Activated T-helper 2 cell treated with anti-CD3 and anti-CD28 coated beads, Interferon-gamma antibody, Interleukin-2, Interleukin-4, amounts not matched to agents 10 μg/mL and 5 μg/mL and 100 μg/mL, durations not matched to agents 14 hours and 24 hours and 36 hours (primary cell): ENCODE data around the gene DCDC2. TPM values are rescaled to one million over a fixed set of nuclear protein-coding genes. Genes with fewer than 3 reads are reported as not detected.

Source experiments
- DNase-seq: peaks from one replicate; pipeline ENCODE4 v3.0.0; 2021; ENCODE audit warnings: low spot score
- H3K27ac Mint-ChIP-seq: one replicate; pipeline ENCODE4 v1.8.0; 2021; ENCODE audit warnings: mixed read lengths
- H3K27me3 Mint-ChIP-seq: one replicate; pipeline ENCODE4 v1.8.0; 2021; ENCODE audit warnings: low read depth, mixed read lengths
- H3K36me3 Mint-ChIP-seq: one replicate; pipeline ENCODE4 v1.8.0; 2021; ENCODE audit warnings: low read depth, mixed read lengths
- H3K4me1 Mint-ChIP-seq: one replicate; pipeline ENCODE4 v1.8.0; 2021; ENCODE audit warnings: low read depth, mixed read lengths
- H3K4me3 Mint-ChIP-seq: one replicate; pipeline ENCODE4 v1.8.0; 2021; ENCODE audit warnings: low read depth, mild to moderate bottlenecking, moderate library complexity, mixed read lengths
- H3K9me3 Mint-ChIP-seq: one replicate; pipeline ENCODE4 v1.8.0; 2021; ENCODE audit warnings: mixed read lengths
- intact Hi-C: fragments of 100-400 bp; cut with micrococcal nuclease; formaldehyde crosslinking; loops from one replicate; pipeline ENCODE4 v1.15.1; 2023
- total RNA-seq: library from RNA; stranded (reverse); gene quantifications from 2 replicates; pipeline ENCODE4 v1.2.3, GENCODE V29; 2022

DCDC2 gene
- total RNA-seq, 1 donor from 2014 or later, result not detected

DNA sequence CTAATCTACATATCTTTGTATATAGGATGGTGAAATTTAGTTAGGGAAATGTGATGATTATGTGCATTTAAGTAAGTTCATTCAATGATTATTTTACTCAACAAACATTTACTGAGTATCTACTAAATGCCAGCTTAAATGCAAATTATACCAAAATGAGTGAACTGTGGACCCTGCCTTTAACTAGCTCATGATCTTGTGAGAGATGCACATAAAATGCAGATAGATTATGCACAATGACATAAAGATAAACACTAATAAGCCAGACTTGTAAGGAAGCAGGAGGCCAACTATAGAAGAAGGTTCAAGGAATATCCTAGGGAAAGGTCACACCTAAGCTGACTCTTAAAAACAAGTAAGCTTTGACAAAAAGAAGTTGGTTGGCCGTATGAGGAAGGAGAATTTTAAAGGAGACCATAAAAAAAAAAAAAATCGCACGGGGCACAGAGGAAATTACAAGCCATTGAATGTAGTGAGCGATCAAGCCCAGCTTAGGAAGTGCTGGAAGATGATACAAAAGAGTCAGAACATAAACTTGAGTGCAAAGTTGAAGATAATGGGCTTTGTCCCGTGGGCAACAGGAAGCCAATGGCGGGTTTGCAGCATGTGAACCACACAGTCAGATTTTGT is 123.9 kb downstream of the DCDC2 start:
- no peak for DNase-seq
- H3K27me3 Mint-ChIP-seq, result peaks cover 3% of the 10 kb centered on the region
- H3K4me3 Mint-ChIP-seq, result no peak overlapping the region
- H3K4me1 Mint-ChIP-seq, result no peaks in the 10 kb centered on the region
- no peak overlapping the region for H3K27ac Mint-ChIP-seq
- peaks cover 5% of the 10 kb centered on the region for H3K9me3 Mint-ChIP-seq
- H3K36me3 Mint-ChIP-seq, result no peaks in the 10 kb centered on the region
- intact Hi-C loops, result no loop called here

DNA sequence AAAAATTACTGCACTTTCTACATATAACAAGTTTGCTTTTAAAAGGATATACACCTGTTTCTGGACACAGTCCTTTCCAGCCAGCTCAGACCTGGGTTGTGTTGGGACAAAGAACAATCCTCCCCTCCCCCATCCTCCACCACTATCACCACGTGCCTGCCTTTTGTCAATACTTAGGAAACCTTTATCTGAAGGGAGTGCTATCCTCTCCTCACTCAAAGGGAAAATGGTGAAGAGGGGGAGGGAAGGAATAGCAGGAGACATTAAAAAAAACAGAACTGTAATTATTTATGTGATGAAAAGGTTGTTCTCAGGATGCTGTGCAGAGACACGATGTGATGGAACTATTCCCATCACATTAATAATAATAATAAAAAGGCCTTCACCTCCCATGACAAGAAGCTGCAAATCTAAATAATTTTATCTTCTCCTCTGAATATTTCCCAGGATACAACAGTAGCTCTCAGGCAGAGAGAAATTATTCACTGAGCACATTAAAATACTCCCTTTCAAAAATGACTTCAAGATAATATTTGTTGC is 126.4 kb downstream of the DCDC2 start:
- intact Hi-C loops, result no loop called here
- no peaks in the 10 kb centered on the region for H3K4me1 Mint-ChIP-seq
- H3K4me3 Mint-ChIP-seq, result no peak overlapping the region
- H3K36me3 Mint-ChIP-seq, result no peaks in the 10 kb centered on the region
- DNase-seq, result no peak
- no peak overlapping the region for H3K27ac Mint-ChIP-seq
- peaks cover 5% of the 10 kb centered on the region for H3K27me3 Mint-ChIP-seq
- no peaks in the 10 kb centered on the region for H3K9me3 Mint-ChIP-seq

DNA sequence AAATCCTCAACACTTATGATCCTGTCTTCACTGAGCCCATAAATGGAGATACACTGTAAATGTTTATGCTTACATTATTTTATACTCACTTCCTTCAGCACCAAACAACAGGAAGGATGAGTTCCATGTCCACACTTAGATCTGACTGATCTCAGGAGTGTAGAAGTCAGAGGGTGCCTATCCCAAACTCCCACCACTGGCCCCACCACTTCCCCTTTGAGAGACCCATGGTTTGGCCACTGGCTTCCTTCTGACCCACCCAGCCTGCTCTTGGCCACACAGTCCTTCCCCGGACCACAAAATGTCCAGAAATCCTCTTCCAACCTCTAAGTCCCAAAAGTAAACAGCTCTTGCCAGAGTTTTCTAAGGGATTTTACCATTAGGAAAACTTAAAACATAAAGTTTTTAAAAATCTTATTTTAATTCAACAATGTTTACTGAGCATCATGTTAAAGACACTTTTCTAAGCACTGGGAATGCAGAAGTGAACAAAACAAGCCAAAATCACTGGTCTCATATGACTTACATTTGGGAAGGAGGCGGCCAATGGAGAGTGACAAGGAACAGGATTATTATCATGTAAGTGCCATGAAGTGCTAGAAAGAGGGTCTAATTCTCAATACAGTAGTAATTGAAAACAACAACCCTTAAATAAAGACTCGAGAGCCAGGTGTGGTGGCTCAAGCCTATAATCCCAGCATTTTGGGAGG is 128.0 kb downstream of the DCDC2 start:
- intact Hi-C loops, result no loop called here
- peaks cover 5% of the 10 kb centered on the region for H3K27me3 Mint-ChIP-seq
- H3K36me3 Mint-ChIP-seq, result no peaks in the 10 kb centered on the region
- no peaks in the 10 kb centered on the region for H3K9me3 Mint-ChIP-seq
- H3K4me1 Mint-ChIP-seq, result no peaks in the 10 kb centered on the region
- no peak overlapping the region for H3K4me3 Mint-ChIP-seq
- DNase-seq, result no peak
- no peak overlapping the region for H3K27ac Mint-ChIP-seq

DNA sequence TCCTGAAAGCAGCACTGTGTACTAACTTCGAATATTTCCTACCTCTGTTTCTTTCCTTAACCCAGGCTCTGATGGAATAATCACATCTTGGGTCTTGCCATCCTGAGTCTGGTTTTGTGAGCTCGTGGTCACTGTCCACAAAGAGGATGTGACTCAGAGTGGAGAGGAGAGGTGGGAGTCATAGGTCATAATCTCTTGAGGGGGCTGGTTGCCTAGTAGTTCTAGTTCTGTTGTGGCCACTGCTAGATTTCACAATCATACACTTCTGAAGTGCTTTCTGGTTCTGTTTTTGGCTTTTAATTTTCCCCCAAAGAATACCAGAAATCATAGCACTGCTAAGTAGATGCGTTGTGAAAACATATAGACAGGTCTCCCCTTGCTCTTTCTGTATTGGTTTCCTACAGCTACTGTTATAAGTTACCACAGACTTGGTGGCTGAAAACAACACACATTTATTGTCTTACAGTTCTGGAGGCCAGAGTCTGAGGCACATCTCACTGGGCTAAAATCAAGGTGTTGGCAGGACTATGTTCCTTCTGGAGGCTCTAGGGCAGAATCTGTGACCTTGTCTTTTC is 129.1 kb downstream of the DCDC2 start:
- H3K27ac Mint-ChIP-seq, result no peak overlapping the region
- no peaks in the 10 kb centered on the region for H3K4me1 Mint-ChIP-seq
- DNase-seq, result no peak
- H3K9me3 Mint-ChIP-seq, result no peaks in the 10 kb centered on the region
- no peaks in the 10 kb centered on the region for H3K36me3 Mint-ChIP-seq
- no peak overlapping the region for H3K4me3 Mint-ChIP-seq
- intact Hi-C loops, result no loop called here
- peaks cover 2% of the 10 kb centered on the region for H3K27me3 Mint-ChIP-seq

DNA sequence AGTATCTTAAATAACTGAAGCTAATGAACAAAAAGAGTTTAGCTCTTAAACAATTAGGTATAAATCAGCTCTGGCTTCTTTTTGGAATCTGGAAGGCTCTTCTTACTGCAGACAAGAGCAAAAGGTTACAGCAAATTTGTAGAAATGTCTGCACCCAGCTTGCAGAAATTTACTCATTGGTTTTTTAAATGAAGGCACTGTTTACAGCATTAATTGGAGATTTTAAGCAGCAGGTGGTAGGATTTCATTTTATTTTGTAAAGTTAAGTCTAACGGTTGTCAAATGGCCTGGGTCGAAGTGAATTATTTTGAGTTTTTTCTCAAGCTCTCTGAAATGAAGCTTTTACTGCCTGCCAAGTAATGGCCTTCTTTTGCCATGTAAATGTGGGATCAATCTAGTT is 129.7 kb downstream of the DCDC2 start:
- H3K36me3 Mint-ChIP-seq, result no peaks in the 10 kb centered on the region
- intact Hi-C loops, result no loop called here
- H3K4me1 Mint-ChIP-seq, result no peaks in the 10 kb centered on the region
- peaks cover 2% of the 10 kb centered on the region for H3K27me3 Mint-ChIP-seq
- no peak overlapping the region for H3K4me3 Mint-ChIP-seq
- no peak overlapping the region for H3K27ac Mint-ChIP-seq
- no peaks in the 10 kb centered on the region for H3K9me3 Mint-ChIP-seq
- no peak for DNase-seq

DNA sequence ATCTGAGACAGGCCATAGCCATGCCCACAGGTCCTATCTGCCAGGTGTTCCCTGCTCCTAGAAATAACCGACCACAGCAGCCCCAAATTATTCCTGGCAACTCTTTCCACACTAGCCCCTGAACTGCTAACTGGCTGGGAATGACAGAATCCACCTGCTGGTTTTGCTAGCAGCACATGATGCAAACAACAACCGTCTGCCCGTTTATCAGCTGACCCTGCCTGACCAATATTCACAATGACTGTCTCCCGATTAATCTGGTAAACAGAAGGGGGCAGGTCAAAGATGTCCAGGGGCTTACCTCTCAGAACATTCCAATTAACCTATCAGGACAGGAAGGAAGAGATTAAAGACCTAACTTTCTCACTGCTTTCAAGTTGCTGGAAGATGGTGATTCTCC is 130.3 kb downstream of the DCDC2 start:
- intact Hi-C loops, result no loop called here
- Mint-ChIP-seq H3K9me3 (no peaks in the 10 kb centered on the region), H3K4me1 (no peaks in the 10 kb centered on the region), H3K4me3 (no peak overlapping the region), H3K27ac (no peak overlapping the region), H3K27me3 (peaks cover 2% of the 10 kb centered on the region), H3K36me3 (no peaks in the 10 kb centered on the region)
- no peak for DNase-seq

DNA sequence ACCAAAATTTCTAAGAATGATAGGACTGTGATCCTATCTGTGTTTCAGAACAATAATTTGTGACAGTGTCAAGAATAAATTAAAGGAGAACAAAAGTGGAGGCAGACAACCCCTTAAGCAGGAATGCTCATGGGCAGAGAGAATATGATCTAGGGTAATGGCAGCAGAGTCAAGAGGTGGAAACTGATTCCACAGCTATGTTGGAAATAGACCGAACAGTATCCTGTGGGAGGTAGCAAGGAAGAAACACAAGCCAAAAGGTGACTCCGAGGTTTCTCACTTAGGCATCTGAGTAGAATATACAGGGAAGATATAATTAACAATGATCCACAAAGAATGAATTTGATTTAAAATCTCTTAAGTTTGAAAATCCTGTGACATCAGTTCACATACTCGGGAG is 131.3 kb downstream of the DCDC2 start:
- H3K4me3 Mint-ChIP-seq, result no peak overlapping the region
- no peaks in the 10 kb centered on the region for H3K4me1 Mint-ChIP-seq
- H3K36me3 Mint-ChIP-seq, result no peaks in the 10 kb centered on the region
- no peaks in the 10 kb centered on the region for H3K9me3 Mint-ChIP-seq
- peaks cover 5% of the 10 kb centered on the region for H3K27me3 Mint-ChIP-seq
- H3K27ac Mint-ChIP-seq, result no peak overlapping the region
- intact Hi-C loops, result no loop called here
- DNase-seq, result no peak

DNA sequence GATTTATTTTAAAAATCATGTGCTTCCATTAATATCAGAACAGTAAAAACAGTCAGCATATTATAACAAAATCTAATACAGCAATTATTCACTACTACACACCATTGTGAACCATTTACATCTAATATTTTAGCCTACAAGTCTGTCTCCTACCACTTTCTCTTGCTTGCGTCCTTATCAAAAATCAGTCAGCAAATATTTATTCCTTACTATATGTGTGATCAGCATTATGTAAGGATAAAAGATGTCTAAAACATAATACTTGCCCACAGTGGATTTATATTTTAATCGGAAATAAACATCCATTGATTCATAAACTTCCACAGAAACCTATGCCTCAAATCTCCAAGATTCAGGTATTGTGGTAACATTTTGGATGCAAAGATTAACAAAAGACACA is 132.0 kb downstream of the DCDC2 start:
- intact Hi-C loops, result no loop called here
- H3K36me3 Mint-ChIP-seq, result no peaks in the 10 kb centered on the region
- DNase-seq, result no peak
- H3K4me3 Mint-ChIP-seq, result no peak overlapping the region
- H3K4me1 Mint-ChIP-seq, result no peaks in the 10 kb centered on the region
- H3K27me3 Mint-ChIP-seq, result peaks cover 5% of the 10 kb centered on the region
- H3K9me3 Mint-ChIP-seq, result no peaks in the 10 kb centered on the region
- no peak overlapping the region for H3K27ac Mint-ChIP-seq

DNA sequence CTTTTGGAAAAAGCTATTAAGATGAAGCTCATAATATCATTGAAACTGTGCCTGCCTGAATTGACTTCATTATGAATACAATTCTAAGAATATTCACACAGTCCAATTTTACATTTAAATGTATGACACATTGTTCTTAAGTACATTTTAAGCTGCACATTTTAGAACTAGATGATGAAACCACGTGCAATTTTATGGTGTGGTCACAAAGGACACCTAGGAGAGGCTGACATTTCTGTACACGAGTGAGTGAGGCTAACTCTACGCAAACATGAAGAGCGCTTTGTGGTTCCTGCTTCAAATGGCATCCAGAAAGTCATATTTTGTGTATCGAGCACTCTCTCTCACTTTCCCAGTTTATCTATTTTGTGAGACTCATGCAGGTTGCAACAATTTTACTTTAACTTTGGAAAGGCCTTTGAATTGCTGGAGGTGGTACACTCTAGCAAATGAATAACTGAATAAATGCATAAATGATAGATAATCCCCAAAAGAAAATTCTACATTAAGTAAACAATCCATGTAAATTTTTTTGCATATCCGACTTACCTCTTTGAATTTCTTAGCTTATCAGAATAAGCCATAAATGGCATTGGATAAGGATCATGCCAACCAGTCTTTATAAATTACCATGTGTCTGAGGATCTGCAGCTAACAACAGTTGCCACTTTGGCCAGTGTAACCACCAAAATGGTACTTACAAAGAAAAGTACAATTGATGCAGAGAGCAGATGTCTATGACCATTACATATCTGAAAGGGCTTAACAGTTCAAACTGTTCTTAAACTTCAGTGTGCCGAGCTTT is 134.5 kb downstream of the DCDC2 start:
- no peaks in the 10 kb centered on the region for H3K4me1 Mint-ChIP-seq
- no peaks in the 10 kb centered on the region for H3K36me3 Mint-ChIP-seq
- H3K27ac Mint-ChIP-seq, result no peak overlapping the region
- intact Hi-C loops, result no loop called here
- H3K27me3 Mint-ChIP-seq, result peaks cover 5% of the 10 kb centered on the region
- no peak overlapping the region for H3K4me3 Mint-ChIP-seq
- no peak for DNase-seq
- H3K9me3 Mint-ChIP-seq, result no peaks in the 10 kb centered on the region

DNA sequence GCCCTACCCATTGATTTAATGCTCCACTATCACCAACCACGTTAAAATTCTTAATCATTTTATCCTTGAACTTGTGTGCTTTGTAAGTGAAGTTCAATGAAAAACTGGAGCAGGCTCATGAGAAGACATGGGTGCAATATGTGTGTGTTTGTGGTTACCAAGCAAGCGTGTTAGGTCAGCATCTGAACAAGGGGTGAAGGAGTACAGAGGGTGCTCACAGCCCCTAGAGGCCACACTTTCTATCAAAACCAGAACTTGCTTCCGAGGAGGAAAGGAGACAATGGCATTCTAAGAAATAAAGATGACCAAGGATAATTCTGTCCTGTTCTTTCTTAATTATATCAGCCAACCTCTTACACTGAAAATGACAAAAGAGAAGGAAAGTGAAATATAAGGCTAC is 138.2 kb downstream of the DCDC2 start:
- peaks cover 3% of the 10 kb centered on the region for H3K27me3 Mint-ChIP-seq
- no peaks in the 10 kb centered on the region for H3K9me3 Mint-ChIP-seq
- no peak overlapping the region for H3K27ac Mint-ChIP-seq
- no peak for DNase-seq
- no peaks in the 10 kb centered on the region for H3K36me3 Mint-ChIP-seq
- intact Hi-C loops, result no loop called here
- H3K4me1 Mint-ChIP-seq, result no peaks in the 10 kb centered on the region
- no peak overlapping the region for H3K4me3 Mint-ChIP-seq

DNA sequence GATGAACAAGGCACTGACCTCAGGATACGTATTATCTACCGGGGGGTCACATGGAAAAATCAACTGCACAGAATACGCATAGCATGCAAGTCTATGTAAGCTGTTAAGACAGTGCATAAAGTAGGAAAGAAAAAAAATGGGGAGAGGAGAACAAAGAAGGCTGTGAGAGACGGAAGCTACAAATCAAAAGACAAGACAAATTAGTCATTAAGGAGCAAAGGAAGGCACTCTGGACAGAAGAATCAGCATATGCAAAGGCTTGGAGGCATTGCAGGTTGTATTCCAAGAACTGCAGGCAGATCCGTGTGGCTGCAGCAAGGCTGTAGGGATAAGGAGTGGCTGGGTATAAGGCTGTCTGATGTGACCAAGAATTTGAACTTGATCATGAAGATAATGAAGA is 142.9 kb downstream of the DCDC2 start:
- no peak for DNase-seq
- H3K27ac Mint-ChIP-seq, result no peak overlapping the region
- H3K9me3 Mint-ChIP-seq, result no peaks in the 10 kb centered on the region
- no peaks in the 10 kb centered on the region for H3K27me3 Mint-ChIP-seq
- H3K4me1 Mint-ChIP-seq, result no peaks in the 10 kb centered on the region
- no peaks in the 10 kb centered on the region for H3K36me3 Mint-ChIP-seq
- no peak overlapping the region for H3K4me3 Mint-ChIP-seq
- intact Hi-C loops, result no loop called here

DNA sequence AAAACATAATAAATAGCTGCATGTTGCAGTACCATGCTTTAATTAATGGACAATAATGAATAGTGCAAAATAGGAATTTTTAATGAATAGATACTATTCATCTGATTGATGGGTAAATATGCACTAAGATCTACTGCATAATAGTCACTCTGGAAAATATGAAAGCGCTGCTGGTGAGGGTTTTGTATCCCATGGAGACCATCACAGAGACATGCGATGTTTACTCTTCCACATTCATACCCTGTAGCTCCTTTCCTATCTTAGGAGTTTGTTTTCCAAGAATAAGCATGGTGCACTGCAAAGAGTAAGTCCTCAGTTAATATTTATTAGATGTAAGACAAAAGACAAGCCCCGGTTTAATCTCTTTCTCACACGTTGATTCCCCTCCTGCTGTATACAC is 150.4 kb downstream of the DCDC2 start:
- Mint-ChIP-seq H3K27me3 (peaks cover 2% of the 10 kb centered on the region), H3K27ac (no peak overlapping the region), H3K36me3 (no peaks in the 10 kb centered on the region), H3K9me3 (no peaks in the 10 kb centered on the region), H3K4me1 (no peaks in the 10 kb centered on the region), H3K4me3 (no peak overlapping the region)
- intact Hi-C loops, result loop anchor here (10.0 kb wide), 1 partner anchor 143 kb away; no protein-coding TSS in a partner anchor
- no peak for DNase-seq
